Transverse colon (tissue), 4 donors: ENCODE measurements around the gene ORC5. TPM values are rescaled to one million over a fixed set of nuclear protein-coding genes. Genes with fewer than 3 reads are reported as not detected.
"Not testable (repeated sequence)": the region's sequence is repeated elsewhere in the genome, so short reads cannot be mapped to it uniquely, and the experiment has no call there.

ENCODE experiments used
- DNase-seq: peaks from one replicate; pipeline ENCODE4 v3.0.0-alpha.2; 2019
- H3K27ac ChIP-seq, 4 donors: fragments of 200-600 bp; sonication (generic); 2 replicates each; pipeline ENCODE4 v1.5.1; 2016 to 2018; ENCODE audit warnings: inconsistent platforms in 4 of 4
- H3K27me3 ChIP-seq: fragments of 200-600 bp; sonication (generic); 2 replicates; pipeline ENCODE4 v1.5.1; 2017; ENCODE audit warnings: inconsistent platforms
- H3K36me3 ChIP-seq, 4 donors: fragments of 200-600 bp; sonication (generic); 2 replicates each; pipeline ENCODE4 v1.5.1; 2017 to 2019; ENCODE audit warnings: inconsistent platforms in 4 of 4
- H3K4me1 ChIP-seq, 4 donors: fragments of 200-600 bp; sonication (generic); 2 replicates each; pipeline ENCODE4 v1.5.1; 2017 to 2020; ENCODE audit warnings: inconsistent platforms in 4 of 4
- H3K4me3 ChIP-seq, 4 donors: fragments of 200-600 bp; sonication (generic); 1 replicate in 1 of 4; 2 replicates in 3 of 4; pipeline versions ENCODE4 v1.5.1 to v1.6.1; 2017 to 2019; ENCODE audit warnings: inconsistent platforms in 4 of 4
- H3K9me3 ChIP-seq, 2 donors: fragments of 200-600 bp; sonication (generic); 2 replicates each; pipeline ENCODE4 v1.5.1; 2017 to 2019; ENCODE audit warnings: inconsistent platforms in 2 of 2
- EP300 ChIP-seq: sonication (generic); formaldehyde crosslinking; IDR thresholded peaks from one replicate; pipeline ENCODE4 v1.6.1; 2017; ENCODE audit warnings: antibody characterized with exemption, low read depth
- POLR2A ChIP-seq: fragments of 450-650 bp; IDR thresholded peaks from one replicate; pipeline ENCODE4 v1.6.1; 2016; ENCODE audit warnings: antibody characterized with exemption, mild to moderate bottlenecking, moderate library complexity
- POLR2AphosphoS5 ChIP-seq, 3 donors: sonication (generic); formaldehyde crosslinking; IDR thresholded peaks; one replicate each; pipeline ENCODE4 v1.6.1; 2016; ENCODE audit warnings: antibody characterized with exemption in 3 of 3
- WGBS, 2 donors: methylation state at CpG; one replicate each; pipeline ENCODE4 v1.1.5; 2018; ENCODE audit warnings: low coverage in 1 of 2; 5-methylcytosine and 5-hydroxymethylcytosine counted together
- in situ Hi-C, 4 donors: fragments of 200-750 bp; cut with MboI; loops; one replicate each; pipeline versions ENCODE4 v1.15.0 to v1.15.1; 2017; ENCODE audit warnings: low sequenced_read_pairs in 3 of 4, low pct_ligation_motif_present in 1 of 4, low pct_unique_long_range_greater_than_20kb in 1 of 4
- intact Hi-C: fragments of 100-400 bp; cut with DNase I; formaldehyde crosslinking; loops from one replicate; pipeline ENCODE4 v1.15.1; 2023; ENCODE audit warnings: low total_unique reads
- total RNA-seq, 4 donors: library from RNA; depleted of rRNA; stranded (reverse); fragments of >200 nt; gene quantifications; one replicate each; pipeline ENCODE4 v1.1.0, GENCODE V29; 2016
- TF ChIP-seq, protein P1 (sequence below), 5 experiments: fragments of 200-600 bp in 3 of 5; fragments of 450-650 bp in 2 of 5; sonication (generic) in 3 of 5; IDR thresholded peaks; 1 replicate in 2 of 5; 2 replicates in 3 of 5; pipeline ENCODE4 v1.5.1; 2016 to 2017; ENCODE audit warnings: antibody characterized with exemption in 5 of 5, inconsistent platforms in 3 of 5, mild to moderate bottlenecking in 2 of 5, moderate library complexity in 1 of 5

Gene ORC5
- total RNA-seq, 4 donors from 2014 or later, result 9.0 to 18.7 (median 11.3) TPM

DNA sequence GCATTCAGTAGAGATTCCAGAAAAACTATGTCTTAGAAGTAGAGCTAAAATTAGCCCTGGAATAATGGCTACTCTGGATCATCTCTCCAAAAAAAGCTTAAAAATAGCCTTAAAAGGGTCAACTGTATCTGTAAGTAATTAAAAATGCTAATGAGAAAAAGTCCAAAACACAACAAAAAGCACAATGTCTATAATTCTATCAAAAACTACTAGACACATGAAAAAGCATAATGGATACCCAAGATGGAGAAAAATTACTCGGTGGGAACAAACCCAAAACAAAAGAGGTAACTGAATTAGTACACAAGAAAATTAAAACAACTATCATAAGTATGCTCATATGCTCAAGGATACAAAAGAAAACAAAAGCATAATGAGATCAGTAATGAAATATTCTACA, 15.4 kb downstream of the ORC5 start:
- Histone ChIP-seq H3K4me1 (no peaks in the 10 kb centered on the region), H3K27me3 (no peaks in the 10 kb centered on the region), H3K9me3 (no peaks in the 10 kb centered on the region), H3K4me3 (no peak overlapping the region), H3K27ac (no peak overlapping the region), H3K36me3 (peaks cover 0 to 29% (median 13%) of the 10 kb centered on the region in 4 donors)
- TF ChIP-seq, protein P1, sequence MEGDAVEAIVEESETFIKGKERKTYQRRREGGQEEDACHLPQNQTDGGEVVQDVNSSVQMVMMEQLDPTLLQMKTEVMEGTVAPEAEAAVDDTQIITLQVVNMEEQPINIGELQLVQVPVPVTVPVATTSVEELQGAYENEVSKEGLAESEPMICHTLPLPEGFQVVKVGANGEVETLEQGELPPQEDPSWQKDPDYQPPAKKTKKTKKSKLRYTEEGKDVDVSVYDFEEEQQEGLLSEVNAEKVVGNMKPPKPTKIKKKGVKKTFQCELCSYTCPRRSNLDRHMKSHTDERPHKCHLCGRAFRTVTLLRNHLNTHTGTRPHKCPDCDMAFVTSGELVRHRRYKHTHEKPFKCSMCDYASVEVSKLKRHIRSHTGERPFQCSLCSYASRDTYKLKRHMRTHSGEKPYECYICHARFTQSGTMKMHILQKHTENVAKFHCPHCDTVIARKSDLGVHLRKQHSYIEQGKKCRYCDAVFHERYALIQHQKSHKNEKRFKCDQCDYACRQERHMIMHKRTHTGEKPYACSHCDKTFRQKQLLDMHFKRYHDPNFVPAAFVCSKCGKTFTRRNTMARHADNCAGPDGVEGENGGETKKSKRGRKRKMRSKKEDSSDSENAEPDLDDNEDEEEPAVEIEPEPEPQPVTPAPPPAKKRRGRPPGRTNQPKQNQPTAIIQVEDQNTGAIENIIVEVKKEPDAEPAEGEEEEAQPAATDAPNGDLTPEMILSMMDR (IDR thresholded peaks at IDR 0.05), result no peak
- TF ChIP-seq POLR2AphosphoS5 (IDR thresholded peaks at IDR 0.05) (no peak), EP300 (no peak), POLR2A (no peak)
- in situ Hi-C loops, result no loop called here
- intact Hi-C loops, result no loop called here
- 95 to 100% methylated on average over 1 of the region's 1 CpG for WGBS, 2 donors
- no peak for DNase-seq

DNA sequence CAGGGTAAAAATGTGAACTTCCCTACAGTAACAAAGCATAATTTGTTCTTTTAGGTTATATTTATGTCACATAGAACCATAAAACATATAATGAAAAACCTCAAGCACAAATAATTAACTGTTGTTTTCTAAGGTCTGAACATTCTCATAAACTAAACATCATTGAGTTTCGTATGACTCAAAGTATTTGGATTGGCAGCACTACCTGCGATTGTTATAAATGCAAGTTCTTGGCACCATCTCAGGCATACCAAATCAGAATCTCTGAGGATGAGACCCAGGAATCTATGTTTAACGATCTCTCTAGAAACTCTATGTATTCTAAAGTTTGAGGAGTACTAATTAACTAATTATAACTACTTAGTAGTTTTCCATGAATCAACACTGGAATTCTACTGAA, 22.5 kb downstream of the ORC5 start:
- intact Hi-C loops (no loop called here), in situ Hi-C loops (no loop called here)
- peaks cover 0 to 34% (median 16%) of the 10 kb centered on the region in 4 donors for H3K36me3 ChIP-seq
- H3K27me3 ChIP-seq, result no peaks in the 10 kb centered on the region
- H3K4me1 ChIP-seq, result no peaks in the 10 kb centered on the region
- no peak overlapping the region for H3K4me3 ChIP-seq
- no peak for DNase-seq
- 30 to 33% methylated on average over 3 of the region's 3 CpGs for WGBS, 2 donors
- no peak for TF ChIP-seq POLR2A
- TF ChIP-seq EP300, result no peak
- TF ChIP-seq, protein P1 (IDR thresholded peaks at IDR 0.05), result no peak
- TF ChIP-seq POLR2AphosphoS5 (IDR thresholded peaks at IDR 0.05), result no peak
- peaks cover 0 to 4% of the 10 kb centered on the region in 2 donors for H3K9me3 ChIP-seq
- H3K27ac ChIP-seq, result no peak overlapping the region

DNA sequence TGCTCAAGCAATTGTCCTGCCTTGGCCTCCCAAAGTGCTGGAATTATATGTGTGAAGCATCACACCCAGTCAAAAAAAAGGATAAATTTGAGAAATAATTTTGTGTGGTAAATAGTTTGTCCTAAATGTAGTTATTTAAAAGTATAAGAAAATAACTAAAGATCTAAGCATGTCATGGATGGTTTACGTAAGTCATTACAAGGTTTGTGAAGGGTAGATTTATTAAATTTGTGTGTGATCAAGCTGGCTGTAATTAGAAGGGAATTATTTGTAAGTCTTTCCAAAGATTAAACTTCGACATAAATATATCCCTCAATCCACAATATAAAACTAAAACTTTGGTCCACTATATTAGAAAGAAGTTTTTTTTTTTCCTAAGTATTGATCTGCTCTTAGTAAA, 28.6 kb downstream of the ORC5 start:
- in situ Hi-C loops, result no loop called here
- 96 to 100% methylated on average over 2 of the region's 2 CpGs for WGBS, 2 donors
- DNase-seq, result no peak

DNA sequence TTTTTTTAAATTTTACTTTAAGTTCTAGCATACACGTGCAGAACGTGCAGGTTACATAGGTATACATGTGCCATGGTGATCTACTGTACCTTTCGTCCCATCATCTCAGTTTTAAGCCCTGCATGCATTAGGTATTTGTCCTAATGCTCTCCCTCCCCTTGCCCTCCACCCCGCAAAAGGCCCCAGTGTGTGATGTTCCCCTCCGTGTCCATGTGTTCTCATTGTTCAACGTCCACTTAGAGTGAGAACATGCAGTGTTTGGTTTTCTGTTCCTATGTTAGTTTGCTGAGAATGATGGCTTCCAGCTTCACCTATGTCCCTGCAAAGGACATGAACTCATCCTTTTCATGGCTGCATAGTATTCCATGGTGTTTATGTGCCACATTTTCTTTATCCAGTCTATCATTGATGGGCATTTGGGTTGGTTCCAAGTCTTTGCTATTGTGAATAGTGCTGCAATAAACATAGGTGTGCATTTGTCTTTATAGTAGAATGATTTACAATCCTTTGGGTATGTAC, 30.2 kb downstream of the ORC5 start:
- H3K4me3 ChIP-seq, H3K9me3 ChIP-seq, DNase-seq, H3K27me3 ChIP-seq, in situ Hi-C loops, H3K27ac ChIP-seq, intact Hi-C loops: not testable (repeated sequence)
- peaks cover 0 to 26% (median 8%) of the 10 kb centered on the region in 4 donors for H3K4me1 ChIP-seq
- H3K36me3 ChIP-seq, result peaks cover 0 to 23% (median 7%) of the 10 kb centered on the region in 4 donors
- WGBS, 2 donors, result 95 to 96% methylated on average over 3 to 6 of the region's 6 CpGs

More for the DNA sequence above, 28.6 kb downstream of the ORC5 start:
- H3K4me3 ChIP-seq, result no peak overlapping the region
- H3K36me3 ChIP-seq, result peaks cover 0 to 39% (median 13%) of the 10 kb centered on the region in 4 donors
- H3K4me1 ChIP-seq, result peaks cover 0 to 25% (median 8%) of the 10 kb centered on the region in 4 donors
- intact Hi-C loops, result no loop called here
- H3K9me3 ChIP-seq, result peaks cover 0 to 4% of the 10 kb centered on the region in 2 donors
- H3K27me3 ChIP-seq, result no peaks in the 10 kb centered on the region
- no peak for TF ChIP-seq EP300
- no peak for TF ChIP-seq POLR2AphosphoS5 (IDR thresholded peaks at IDR 0.05)
- TF ChIP-seq POLR2A, result no peak
- TF ChIP-seq, protein P1 (IDR thresholded peaks at IDR 0.05), result no peak
- H3K27ac ChIP-seq, result no peak overlapping the region

DNA sequence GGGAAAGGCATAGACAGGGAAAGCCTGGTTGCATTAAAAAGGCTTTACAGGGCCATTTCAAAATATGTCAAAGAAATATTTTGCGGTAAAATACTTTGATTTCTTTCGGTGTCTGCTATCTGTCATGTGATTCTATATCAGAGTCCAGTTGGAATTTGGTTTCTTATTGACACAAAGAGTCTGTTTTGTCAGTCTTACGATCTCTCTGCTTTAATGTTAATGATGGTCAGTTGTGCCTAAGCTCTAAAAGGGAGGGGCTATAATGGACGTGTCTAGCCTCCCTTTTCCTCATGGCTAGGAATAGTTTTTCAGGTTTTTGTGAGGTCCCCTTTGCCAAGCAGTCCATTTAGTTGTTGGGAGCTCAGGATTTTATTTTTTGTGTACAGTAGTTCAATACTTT, 31.5 kb downstream of the ORC5 start:
- intact Hi-C loops (no loop called here), in situ Hi-C loops (no loop called here)
- Histone ChIP-seq H3K27me3 (no peaks in the 10 kb centered on the region), H3K9me3 (peaks cover 0 to 4% of the 10 kb centered on the region in 2 donors), H3K4me3 (no peak overlapping the region), H3K4me1 (peaks cover 0 to 26% (median 8%) of the 10 kb centered on the region in 4 donors), H3K36me3 (peaks cover 0 to 15% (median 6%) of the 10 kb centered on the region in 4 donors), H3K27ac (peak overlapping the region in 1 of 4 donors; percentile 68)
- no peak for DNase-seq
- TF ChIP-seq POLR2AphosphoS5 (IDR thresholded peaks at IDR 0.05), result no peak
- TF ChIP-seq, protein P1 (IDR thresholded peaks at IDR 0.05), result no peak
- WGBS, 2 donors, result 59 to 62% methylated on average over 4 of the region's 4 CpGs
